D721Med (cell line): ENCODE data around the gene LMNTD2.

ENCODE experiments used
- DNase-seq: peaks from one replicate; pipeline ENCODE4 v3.0.0; 2011; ENCODE audit warnings: low spot score; ENCODE audit not compliant: insufficient read length
- FAIRE-seq: peaks from 2 replicates; lab custom pipeline; 2011; peaks lifted over from hg19 to GRCh38; lab: Jason Lieb, UNC
- TF ChIP-seq, protein P1 (sequence below): IDR thresholded peaks from 2 replicates; pipeline ENCODE4 v1.5.1; 2012; ENCODE audit warnings: mild to moderate bottlenecking, control low read depth; ENCODE audit not compliant: insufficient read depth; ENCODE audit errors: missing control alignments

The LMNTD2 gene

DNA sequence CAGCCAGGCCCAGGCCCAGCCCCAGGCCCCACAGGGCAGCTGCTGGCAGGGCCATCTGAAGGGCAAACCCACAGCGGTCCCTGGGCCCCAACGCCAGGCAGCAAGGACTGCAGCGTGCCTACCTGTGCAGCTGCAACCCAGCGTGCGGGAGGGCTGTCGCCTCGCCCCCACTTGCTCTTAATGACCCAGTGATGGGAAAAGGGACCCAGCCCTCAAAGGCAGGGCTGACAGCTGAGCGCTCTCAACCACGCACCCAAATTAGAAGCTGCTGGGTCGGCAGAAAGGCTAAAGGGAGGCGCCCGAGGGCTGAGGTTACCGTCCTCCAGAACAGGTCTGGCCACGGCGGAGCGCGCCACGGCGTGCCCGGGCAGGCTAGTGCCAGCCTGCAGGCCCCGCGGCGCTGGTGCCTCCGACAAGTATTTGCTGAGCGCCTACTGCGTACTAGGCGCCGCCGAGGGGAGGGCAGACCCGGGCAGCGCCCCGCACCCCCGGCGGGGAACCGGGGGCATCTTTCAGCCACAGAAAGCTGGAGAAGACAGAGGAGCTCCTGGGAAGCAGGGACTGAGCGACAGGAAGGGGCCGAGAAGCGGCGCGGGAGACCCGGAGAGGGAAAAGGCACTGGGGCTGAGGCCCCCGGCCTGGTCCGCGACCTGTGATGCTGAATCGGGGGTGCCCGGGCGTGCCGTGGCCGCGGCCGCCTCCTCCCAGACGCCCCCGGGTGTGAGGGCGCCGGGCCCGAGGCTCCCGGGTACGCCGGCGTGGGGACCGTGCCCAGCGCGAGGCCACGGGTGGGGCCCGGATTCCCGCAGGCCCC, 25.9 kb downstream of the LMNTD2 start:
- FAIRE-seq (no peak), DNase-seq (no peak)
- TF ChIP-seq, protein P1, sequence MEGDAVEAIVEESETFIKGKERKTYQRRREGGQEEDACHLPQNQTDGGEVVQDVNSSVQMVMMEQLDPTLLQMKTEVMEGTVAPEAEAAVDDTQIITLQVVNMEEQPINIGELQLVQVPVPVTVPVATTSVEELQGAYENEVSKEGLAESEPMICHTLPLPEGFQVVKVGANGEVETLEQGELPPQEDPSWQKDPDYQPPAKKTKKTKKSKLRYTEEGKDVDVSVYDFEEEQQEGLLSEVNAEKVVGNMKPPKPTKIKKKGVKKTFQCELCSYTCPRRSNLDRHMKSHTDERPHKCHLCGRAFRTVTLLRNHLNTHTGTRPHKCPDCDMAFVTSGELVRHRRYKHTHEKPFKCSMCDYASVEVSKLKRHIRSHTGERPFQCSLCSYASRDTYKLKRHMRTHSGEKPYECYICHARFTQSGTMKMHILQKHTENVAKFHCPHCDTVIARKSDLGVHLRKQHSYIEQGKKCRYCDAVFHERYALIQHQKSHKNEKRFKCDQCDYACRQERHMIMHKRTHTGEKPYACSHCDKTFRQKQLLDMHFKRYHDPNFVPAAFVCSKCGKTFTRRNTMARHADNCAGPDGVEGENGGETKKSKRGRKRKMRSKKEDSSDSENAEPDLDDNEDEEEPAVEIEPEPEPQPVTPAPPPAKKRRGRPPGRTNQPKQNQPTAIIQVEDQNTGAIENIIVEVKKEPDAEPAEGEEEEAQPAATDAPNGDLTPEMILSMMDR, result no peak

DNA sequence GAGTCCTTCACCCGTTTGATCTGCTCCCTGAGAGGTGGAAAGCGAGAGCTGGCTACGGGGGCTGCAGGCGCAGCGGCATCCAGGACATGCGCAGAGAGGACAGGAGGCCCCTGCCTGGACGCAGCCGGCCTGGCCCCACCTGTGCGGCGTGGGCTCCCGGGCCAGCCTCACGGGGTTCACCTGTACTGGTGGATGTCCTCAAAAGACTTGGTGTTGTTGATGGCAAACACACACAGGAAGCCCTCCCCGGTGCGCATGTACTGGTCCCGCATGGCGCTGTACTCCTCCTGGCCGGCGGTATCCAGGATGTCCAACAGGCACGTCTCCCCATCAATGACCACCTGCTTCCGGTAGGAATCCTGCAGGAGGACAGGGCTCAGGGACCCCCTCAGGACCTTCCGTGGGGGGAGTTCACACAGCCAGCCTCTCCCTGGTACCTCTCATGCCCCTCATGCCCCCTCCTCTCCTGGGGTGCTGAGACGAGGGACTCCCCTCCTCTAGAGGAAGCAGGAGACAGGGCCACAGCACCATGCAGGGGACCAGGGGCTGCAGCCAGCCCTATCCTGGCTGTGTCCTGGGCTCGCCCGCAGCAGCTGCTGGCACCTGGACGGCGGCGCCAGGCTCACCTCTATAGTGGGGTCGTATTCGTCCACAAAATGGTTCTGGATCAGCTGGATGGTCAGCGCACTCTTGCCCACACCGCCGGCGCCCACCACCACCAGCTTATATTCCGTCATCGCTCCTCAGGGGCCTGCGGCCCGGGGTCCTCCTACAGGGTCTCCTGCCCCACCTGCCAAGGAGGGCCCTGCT, 26.7 kb downstream of the LMNTD2 start:
- FAIRE-seq (no peak), DNase-seq (no peak)
- TF ChIP-seq, protein P1, result no peak

DNA sequence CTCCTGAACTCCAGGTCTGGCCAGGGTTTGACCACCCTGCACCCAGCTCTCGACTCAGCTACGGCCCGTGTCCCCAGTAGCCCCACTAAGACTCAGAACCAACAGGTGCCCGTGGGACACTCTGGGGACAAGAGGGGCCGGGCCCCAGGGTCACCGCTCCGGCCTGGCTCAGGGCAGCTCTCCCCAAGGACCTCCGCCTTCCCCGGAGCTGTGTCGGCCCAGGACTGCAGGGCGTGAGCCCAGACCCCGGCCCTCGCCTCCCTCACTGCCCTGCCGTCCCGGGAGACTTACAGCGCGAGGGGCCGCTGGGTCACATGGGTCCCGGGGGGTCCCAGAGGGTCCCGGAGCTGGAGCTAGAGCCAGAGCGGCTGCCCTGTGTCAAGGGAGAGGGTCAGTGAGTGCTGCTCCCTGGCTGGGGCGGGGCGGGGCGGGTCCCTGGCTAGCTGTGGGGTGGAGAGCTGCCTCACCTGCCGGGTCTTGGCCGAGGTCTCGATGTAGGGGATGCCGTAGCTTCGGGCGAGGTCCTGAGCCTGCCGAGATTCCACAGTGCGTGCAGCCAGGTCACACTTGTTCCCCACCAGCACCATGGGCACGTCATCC, 27.5 kb downstream of the LMNTD2 start:
- FAIRE-seq (no peak), DNase-seq (no peak)
- TF ChIP-seq, protein P1, result no peak

DNA sequence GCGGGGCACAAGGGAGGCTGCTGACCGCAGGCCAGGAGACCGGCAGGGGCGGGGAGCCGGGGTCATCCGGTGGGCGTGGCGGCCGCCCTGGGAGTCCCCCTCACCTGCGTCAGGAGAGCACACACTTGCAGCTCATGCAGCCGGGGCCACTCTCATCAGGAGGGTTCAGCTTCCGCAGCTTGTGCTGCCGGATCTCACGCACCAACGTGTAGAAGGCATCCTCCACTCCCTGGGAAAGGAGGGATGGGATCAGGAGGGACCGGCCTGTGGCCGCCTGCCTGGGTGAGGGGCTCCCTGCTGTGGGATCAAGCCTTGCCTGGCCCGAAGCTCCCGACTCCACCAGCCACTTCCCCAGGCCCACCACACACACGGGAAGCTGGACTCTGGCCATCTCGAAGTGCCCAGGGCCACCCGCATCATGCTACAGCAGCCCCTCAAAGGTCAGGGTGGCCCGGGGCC, 28.0 kb downstream of the LMNTD2 start:
- FAIRE-seq (no peak), DNase-seq (no peak)
- TF ChIP-seq, protein P1, result no peak

DNA sequence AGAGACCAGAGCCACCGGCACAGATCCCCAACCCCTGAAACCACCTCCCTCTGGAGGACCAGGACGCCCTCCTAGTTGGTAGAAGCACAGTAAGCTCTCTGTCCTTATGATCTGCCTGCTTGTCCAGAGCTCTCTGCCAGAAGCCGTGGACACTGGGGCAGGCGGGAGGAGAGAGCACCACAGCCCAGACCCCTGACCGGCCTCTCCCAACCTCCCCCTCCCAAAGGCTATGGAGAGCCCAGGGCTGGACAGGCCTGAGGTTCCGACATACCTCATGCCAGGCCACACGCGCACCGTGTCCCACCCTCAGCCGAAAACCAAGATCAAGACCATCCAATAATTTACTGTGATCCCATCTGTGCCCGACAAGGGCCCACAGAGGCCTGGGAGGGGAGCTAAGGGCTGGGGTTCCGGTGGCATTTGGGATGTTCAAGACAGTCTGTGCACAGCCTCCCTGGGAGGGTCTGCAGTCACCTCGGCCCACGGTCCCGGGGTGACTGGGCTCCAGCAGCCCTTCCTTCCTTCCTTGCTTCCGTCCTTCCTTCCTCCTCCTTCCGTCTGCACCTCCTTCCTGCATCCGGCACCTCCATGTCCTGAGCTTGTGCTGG, 28.5 kb downstream of the LMNTD2 start:
- FAIRE-seq (no peak), DNase-seq (no peak)
- TF ChIP-seq, protein P1, result no peak

DNA sequence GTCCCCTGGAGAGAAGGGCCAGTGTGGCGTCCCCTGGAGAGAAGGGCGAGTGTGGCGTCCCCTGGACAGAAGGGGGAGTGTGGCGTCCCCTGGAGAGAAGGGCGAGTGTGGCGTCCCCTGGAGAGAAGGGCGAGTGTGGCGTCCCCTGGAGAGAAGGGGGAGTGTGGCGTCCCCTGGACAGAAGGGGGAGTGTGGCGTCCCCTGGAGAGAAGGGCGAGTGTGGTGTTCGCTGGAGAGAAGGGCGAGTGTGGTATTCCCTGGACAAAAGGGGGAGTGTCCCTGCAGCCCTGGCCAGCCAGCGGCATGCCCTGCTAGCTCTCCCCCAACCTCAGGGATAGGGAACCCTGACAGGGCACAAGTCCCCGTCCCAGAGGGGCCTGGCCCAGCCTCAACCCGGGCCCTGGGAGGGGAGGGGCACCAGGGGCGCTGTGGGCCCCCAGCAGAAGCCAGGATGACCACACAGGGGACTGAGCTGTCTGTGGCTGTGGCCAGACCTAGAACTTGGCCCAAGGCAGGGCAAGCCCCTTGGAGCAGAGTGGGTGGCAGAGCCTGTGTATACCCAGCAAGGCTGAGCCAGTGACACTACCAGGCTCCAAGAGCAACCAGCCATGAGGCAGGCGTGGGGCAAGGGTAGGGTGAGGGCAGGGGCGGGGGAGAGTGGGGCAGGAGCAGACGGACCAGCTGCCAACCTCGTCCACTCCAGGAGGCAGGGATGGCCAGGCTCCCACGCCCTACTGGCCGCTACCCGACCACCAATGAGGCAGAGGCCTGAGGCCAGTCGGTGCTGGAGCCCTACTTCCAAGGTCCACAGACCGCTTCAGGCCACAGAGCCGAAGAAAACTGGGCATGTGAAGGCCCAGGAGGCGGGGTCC, 29.3 kb downstream of the LMNTD2 start:
- FAIRE-seq (no peak), DNase-seq (no peak)
- TF ChIP-seq, protein P1, result no peak
